Measurements from ENCODE around the gene PLB1.

Gene PLB1

DNA sequence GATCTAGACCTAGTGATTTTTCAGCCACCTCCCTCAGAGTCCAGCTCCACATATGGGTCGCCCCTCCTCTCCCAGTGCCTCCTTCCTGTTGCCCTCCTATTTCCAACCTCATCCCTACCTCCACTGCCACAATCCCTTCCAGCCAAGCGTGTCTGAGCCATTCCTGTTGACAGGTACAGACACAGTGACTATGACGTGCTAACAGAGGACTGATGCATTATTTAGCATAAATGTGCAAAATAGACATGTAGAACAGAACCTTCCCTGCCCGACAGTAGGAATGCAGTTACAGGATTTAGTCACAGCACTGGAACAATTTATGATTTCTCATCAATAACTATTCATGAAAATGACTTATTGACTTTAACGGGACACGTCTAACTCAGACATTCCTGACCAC, 171.4 kb downstream of the PLB1 start:
- no peak for DNase-seq (ENCODE audit: low spot score)

- DNase-seq (ENCODE audit: low spot score) = no peak
These were observed 172.4 kb downstream of the PLB1 start for GRCh38 chr2:28668106-28668814.

DNA sequence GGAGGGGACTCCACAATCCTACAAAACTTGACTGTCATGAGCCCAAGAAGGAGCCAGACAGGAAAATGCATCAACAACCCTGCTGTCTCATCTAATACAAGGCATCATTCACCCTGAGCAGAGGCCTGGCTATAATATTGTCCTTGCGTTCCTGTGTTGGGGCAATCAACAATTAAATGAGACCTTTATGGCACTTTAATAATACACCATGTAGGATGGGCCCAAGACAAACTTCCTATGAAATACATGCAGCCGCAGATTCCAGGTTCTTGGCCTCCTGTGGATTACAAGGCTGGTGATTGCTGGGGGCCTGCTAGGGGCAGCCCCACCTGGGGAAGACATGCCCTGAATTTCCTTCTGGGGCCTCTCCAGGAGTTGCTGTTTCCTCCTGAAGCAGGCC, 173.0 kb downstream of the PLB1 start:
- DNase-seq (ENCODE audit: low spot score) = no peak

GRCh38 chr2:28670856-28671255, 175.0 kb downstream of the PLB1 start:
- no peak for DNase-seq (ENCODE audit: low spot score)

DNA sequence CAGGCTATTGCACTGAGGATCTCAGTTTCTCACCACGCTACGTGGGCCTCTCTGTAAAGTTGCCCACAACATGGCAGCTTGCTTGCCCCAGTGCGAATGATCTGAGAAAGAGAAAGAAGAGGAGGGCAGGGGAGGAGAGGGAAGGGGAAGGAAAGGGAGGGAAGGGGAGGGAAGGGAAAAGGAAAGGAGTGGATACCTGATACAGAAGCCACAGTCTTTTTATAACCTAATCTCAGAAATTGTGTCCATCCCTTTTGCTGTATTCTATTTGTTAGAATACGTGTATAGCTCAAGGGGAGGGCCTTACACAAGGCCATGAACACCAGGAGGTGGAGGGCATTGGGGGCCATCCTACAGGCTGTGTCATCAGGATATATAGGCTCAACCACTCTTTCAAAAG, 177.5 kb downstream of the PLB1 start:
- DNase-seq (ENCODE audit: low spot score) = no peak

- no peak for DNase-seq (ENCODE audit: low spot score)
These were observed 178.3 kb downstream of the PLB1 start for GRCh38 chr2:28674062-28674712.

- no peak for DNase-seq (ENCODE audit: low spot score)
These were observed 178.8 kb downstream of the PLB1 start for GRCh38 chr2:28674713-28675068.

DNA sequence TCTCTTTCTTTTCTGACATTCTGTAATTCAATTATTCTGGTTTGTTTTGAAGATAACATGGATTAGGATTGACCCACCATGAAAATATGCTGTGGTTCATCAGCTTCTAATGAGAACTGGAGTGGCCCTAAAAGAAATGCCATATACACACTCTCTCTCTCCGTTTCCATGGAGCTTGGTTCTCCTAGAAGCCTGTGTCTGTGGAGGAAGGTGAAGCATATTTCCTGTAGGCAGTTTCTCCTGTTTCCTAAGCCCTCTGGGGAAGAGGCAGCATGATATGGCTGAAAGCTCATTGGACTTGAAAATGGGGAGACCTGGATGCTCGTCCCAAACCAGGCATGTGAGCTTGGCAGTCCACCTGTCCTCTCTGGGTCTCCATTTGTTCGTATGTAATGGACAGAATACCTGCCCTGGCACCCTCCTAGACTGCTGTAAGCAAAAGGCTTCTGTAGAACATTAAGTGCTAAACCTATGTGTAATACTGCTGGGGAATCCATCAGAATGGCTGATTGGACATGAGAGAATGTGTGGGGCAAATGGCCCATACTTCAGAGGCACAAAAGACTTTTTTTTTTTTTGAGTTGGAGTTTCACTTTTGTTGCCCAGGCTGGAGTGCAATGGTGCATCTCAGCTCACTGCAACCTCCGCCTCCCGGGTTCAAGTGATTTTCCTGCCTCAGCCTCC, 180.4 kb downstream of the PLB1 start:
- no peak for DNase-seq (ENCODE audit: low spot score)

- DNase-seq (ENCODE audit: low spot score) = no peak
These were observed 182.5 kb downstream of the PLB1 start for GRCh38 chr2:28678175-28678855.

DNA sequence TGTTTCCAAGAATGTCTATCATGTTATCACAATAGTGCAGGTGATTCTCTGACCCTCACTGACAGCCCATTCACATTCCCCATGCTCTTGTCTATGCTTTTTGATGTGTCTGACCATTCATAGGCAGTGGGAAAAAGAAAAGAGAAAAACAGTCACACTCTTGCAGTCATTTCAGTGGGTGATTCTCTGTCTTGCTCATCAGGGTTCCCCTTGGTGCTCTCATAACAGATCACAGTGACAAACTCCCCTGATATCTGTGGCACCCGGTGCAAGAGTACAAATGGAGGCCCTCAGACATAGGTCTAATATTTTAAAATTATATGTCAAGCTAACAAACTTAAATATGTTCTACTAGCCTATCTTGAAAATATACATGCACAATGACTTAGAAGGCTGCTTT, 183.1 kb downstream of the PLB1 start:
- no peak for DNase-seq (ENCODE audit: low spot score)

- DNase-seq (ENCODE audit: low spot score) = no peak
These were observed 184.8 kb downstream of the PLB1 start for GRCh38 chr2:28680657-28681056.

DNA sequence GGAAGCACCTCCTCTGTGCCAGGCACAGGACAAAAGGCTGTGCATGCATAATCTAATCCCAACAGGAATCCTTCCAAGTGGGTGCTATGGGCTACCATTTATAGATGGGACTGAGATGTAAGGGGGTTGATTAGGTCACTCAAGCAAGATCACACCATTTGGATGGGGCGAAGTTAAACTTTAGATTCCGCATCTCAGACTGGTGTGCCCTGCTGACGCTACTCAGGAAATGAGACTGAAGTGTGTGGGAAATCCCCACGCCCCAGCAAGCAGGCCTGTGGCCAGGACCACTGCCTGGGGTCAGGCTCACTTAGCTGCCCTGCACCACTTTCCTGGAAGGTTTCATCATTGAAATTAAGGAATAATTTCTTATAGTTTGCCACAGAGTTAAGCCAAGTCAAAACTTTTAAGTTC, 185.3 kb downstream of the PLB1 start:
- DNase-seq (ENCODE audit: low spot score) = no peak

DNA sequence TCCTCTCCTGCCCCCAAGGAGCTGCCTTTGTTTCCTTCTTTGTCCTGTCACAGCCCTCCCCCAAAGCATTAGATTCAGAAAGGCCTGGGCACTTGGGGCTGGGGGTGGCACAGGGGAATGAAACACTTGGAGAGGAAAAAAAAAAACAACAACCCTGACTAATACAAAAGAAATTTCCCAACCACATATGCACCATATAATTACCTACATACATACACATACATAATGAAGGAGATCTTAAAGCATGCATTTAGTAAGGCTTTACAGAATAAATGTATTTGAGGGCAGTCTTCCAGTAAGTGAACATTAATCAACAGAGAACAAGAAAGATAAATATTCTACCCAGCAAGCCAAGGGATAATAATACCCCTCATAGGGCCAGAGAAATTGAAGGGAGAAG, 185.7 kb downstream of the PLB1 start:
- no peak for DNase-seq (ENCODE audit: low spot score)

- DNase-seq (ENCODE audit: low spot score) = no peak
These were observed 187.3 kb downstream of the PLB1 start for GRCh38 chr2:28683100-28683706.

- DNase-seq (ENCODE audit: low spot score) = no peak
These were observed 188.4 kb downstream of the PLB1 start for GRCh38 chr2:28684142-28684858.

GRCh38 chr2:28687171-28687570, 191.3 kb downstream of the PLB1 start:
- no peak for DNase-seq (ENCODE audit: low spot score)

- DNase-seq (ENCODE audit: low spot score) = no peak
These were observed 192.0 kb downstream of the PLB1 start for GRCh38 chr2:28687640-28688385.

- DNase-seq (ENCODE audit: low spot score) = no peak
These were observed 193.0 kb downstream of the PLB1 start for GRCh38 chr2:28688818-28689217.

DNA sequence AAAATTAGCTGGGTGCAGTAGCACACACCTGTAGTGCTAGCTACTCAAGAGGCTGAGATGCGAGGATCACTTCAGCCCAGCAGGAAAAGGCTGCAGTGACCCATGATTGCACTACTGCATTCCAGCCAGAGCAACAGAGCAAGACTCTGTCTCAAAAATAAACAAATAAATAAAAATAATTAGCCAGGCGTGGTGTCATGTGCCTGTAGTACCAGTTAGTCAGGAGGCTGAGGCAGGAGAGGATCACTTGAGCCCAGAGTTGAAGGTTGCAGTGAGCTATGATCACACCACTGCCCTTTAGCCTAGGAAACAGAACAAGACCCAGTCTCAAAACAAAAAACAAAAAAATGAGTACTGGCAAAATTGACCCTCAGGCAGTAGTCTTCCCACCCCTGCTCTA, 193.9 kb downstream of the PLB1 start:
- DNase-seq (ENCODE audit: low spot score) = no peak

- no peak for DNase-seq (ENCODE audit: low spot score)
These were observed 196.6 kb downstream of the PLB1 start for GRCh38 chr2:28692411-28692810.

DNA sequence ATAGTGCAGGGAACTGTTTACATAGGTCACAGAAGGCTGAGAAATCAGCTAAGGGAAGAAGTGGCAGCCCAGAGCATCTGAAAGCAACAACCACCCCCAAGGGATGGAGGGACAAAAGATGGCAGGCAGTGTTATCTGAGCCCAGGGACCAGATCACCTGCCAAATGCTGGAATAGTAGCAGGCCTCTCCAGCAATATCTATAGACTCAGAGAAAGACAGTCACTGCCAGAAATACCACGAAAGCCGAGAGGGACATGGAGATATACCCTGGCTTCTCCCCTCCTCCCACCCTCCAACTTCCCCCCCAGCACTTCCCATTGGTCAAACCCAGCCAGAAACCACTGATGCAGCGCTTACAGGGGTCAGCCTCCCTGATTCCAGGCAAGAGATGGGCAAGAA, 197.4 kb downstream of the PLB1 start:
- no peak for DNase-seq (ENCODE audit: low spot score)
